ENCODE results near the gene SPATA16.
"Not testable (repeated sequence)": the region's sequence is repeated elsewhere in the genome, so short reads cannot be mapped to it uniquely, and the experiment has no call there.

SPATA16 gene

GRCh38 chr3:172981407-172981983 is 159.5 kb downstream of the SPATA16 start:
- H3K27ac ChIP-seq (ENCODE audit: low read depth, low read length), result no peak overlapping the region
- no peak overlapping the region for H3K9ac ChIP-seq (ENCODE audit: low read depth, low read length)
- no peaks in the 10 kb centered on the region for H3K9me3 ChIP-seq (ENCODE audit: insufficient read depth, low read depth, low read length)
- no peaks in the 10 kb centered on the region for H3K36me3 ChIP-seq (ENCODE audit: insufficient read depth, low read length)
- H3K27me3 ChIP-seq (ENCODE audit: insufficient read depth, low read length), result no peaks in the 10 kb centered on the region
- H3K4me1 ChIP-seq (ENCODE audit: insufficient read depth, low read length), result no peaks in the 10 kb centered on the region
- WGBS, result 96% methylated on average over 3 of the region's 3 CpGs
- no peak overlapping the region for H3K4me3 ChIP-seq (ENCODE audit: low read length)

DNA sequence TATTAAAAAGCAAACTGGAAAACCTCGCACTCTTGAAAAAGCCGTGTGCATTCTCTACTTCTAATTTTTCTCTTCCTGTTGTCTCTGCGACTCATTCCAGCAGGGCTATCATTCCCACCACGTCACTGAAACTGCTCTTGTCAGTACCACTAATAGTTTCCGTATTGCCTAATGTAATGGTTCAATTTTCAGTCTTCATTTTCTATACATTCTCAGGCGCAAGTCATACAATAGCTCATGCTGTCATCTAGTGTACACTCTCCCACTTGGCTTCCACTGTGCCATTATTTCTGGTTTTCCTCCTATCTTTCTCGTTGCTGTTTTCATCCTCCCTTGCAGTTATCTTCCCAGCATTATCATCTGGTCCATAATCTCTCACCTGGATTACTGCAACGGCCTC is 160.2 kb downstream of the SPATA16 start:
- Histone ChIP-seq H3K4me3 (ENCODE audit: low read length) (no peak overlapping the region), H3K27ac (ENCODE audit: low read depth, low read length) (no peak overlapping the region), H3K9ac (ENCODE audit: low read depth, low read length) (no peak overlapping the region), H3K4me1 (ENCODE audit: insufficient read depth, low read length) (no peaks in the 10 kb centered on the region), H3K36me3 (ENCODE audit: insufficient read depth, low read length) (no peaks in the 10 kb centered on the region), H3K27me3 (ENCODE audit: insufficient read depth, low read length) (no peaks in the 10 kb centered on the region), H3K9me3 (ENCODE audit: insufficient read depth, low read depth, low read length) (no peaks in the 10 kb centered on the region)
- 92% methylated on average over 8 of the region's 8 CpGs for WGBS

DNA sequence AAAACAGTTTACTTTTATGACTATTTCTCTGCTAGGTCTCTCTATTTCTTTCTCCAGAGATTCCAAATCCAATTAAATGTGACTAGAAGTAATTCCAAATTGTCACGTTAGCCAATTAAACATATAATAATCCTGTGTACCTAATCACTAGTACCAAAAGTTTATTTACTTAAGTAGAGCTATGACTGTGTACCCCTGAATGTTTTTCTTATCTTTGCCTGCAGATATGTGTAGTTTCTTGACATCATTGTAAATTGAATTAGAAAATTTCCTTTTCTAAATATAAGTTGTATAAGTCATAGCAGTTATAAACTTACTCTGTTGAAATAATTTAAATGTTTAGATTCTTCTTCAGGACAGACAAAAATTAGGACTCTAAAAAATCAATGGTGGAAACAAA is 163.3 kb downstream of the SPATA16 start:
- no peaks in the 10 kb centered on the region for H3K27me3 ChIP-seq (ENCODE audit: insufficient read depth, low read length)
- H3K9me3 ChIP-seq (ENCODE audit: insufficient read depth, low read depth, low read length), result no peaks in the 10 kb centered on the region
- no peak overlapping the region for H3K27ac ChIP-seq (ENCODE audit: low read depth, low read length)
- H3K9ac ChIP-seq (ENCODE audit: low read depth, low read length), result no peak overlapping the region
- no CpG with 5 or more reads among the region's 1 CpG for WGBS
- no peaks in the 10 kb centered on the region for H3K4me1 ChIP-seq (ENCODE audit: insufficient read depth, low read length)
- no peak overlapping the region for H3K4me3 ChIP-seq (ENCODE audit: low read length)
- H3K36me3 ChIP-seq (ENCODE audit: insufficient read depth, low read length), result no peaks in the 10 kb centered on the region

DNA sequence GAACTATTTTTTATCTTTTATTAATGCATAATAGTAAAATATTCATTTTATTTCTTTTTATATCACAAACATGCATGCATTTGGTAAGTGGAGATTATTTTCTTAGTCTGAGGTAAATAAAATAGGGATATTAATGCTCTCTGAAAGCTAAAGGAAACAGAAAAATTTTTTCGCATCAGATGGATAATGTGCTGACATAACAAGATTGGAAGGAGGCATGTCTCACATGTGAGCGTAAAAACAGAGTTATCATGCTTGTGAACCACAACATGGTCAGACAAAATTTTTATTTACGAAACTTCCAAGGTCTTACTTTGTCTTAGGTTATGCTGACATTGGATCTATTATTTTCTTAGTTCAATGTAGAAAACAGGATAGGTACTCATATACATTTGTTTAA is 166.1 kb downstream of the SPATA16 start:
- Histone ChIP-seq H3K27ac (ENCODE audit: low read depth, low read length) (no peak overlapping the region), H3K4me3 (ENCODE audit: low read length) (no peak overlapping the region), H3K4me1 (ENCODE audit: insufficient read depth, low read length) (no peaks in the 10 kb centered on the region), H3K27me3 (ENCODE audit: insufficient read depth, low read length) (no peaks in the 10 kb centered on the region), H3K9ac (ENCODE audit: low read depth, low read length) (no peak overlapping the region), H3K36me3 (ENCODE audit: insufficient read depth, low read length) (no peaks in the 10 kb centered on the region), H3K9me3 (ENCODE audit: insufficient read depth, low read depth, low read length) (no peaks in the 10 kb centered on the region)
- WGBS, result over 99% methylated on average over 3 of the region's 3 CpGs

GRCh38 chr3:172973799-172974198 is 167.2 kb downstream of the SPATA16 start:
- H3K9ac ChIP-seq (ENCODE audit: low read depth, low read length), result no peak overlapping the region
- no peaks in the 10 kb centered on the region for H3K4me1 ChIP-seq (ENCODE audit: insufficient read depth, low read length)
- no peak overlapping the region for H3K27ac ChIP-seq (ENCODE audit: low read depth, low read length)
- 91% methylated on average over 1 of the region's 2 CpGs for WGBS
- no peaks in the 10 kb centered on the region for H3K36me3 ChIP-seq (ENCODE audit: insufficient read depth, low read length)
- no peaks in the 10 kb centered on the region for H3K27me3 ChIP-seq (ENCODE audit: insufficient read depth, low read length)
- no peak overlapping the region for H3K4me3 ChIP-seq (ENCODE audit: low read length)
- H3K9me3 ChIP-seq (ENCODE audit: insufficient read depth, low read depth, low read length), result no peaks in the 10 kb centered on the region

- no peaks in the 10 kb centered on the region for H3K27me3 ChIP-seq (ENCODE audit: insufficient read depth, low read length)
- H3K9me3 ChIP-seq (ENCODE audit: insufficient read depth, low read depth, low read length), result no peaks in the 10 kb centered on the region
- WGBS, result 93% methylated on average over 5 of the region's 5 CpGs
- H3K9ac ChIP-seq (ENCODE audit: low read depth, low read length), result no peak overlapping the region
- no peak overlapping the region for H3K27ac ChIP-seq (ENCODE audit: low read depth, low read length)
- no peaks in the 10 kb centered on the region for H3K4me1 ChIP-seq (ENCODE audit: insufficient read depth, low read length)
- H3K36me3 ChIP-seq (ENCODE audit: insufficient read depth, low read length), result no peaks in the 10 kb centered on the region
- no peak overlapping the region for H3K4me3 ChIP-seq (ENCODE audit: low read length)
These were observed 168.3 kb downstream of the SPATA16 start for GRCh38 chr3:172972717-172973116.

DNA sequence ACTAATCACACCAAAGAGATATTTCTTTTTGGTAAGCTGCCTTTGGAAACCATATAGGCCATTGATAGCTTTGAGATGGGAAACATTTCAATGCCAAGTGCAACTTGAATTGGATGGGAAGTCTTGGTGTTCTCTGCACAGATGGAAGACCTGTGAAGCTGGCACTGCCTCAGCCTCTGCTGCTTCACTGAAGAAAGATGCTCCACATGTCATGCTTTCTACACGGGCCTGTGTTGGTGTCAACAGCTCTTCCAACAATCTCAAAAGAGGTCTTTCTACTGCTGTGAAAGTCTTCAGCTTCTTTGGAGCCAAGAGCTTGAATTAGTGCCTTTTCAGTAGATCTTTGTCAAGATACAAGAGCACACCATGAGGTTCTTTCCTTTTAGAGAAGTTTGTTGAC is 169.0 kb downstream of the SPATA16 start:
- H3K27ac ChIP-seq (ENCODE audit: low read depth, low read length), result no peak overlapping the region
- no peaks in the 10 kb centered on the region for H3K4me1 ChIP-seq (ENCODE audit: insufficient read depth, low read length)
- H3K36me3 ChIP-seq (ENCODE audit: insufficient read depth, low read length), result no peaks in the 10 kb centered on the region
- no peaks in the 10 kb centered on the region for H3K27me3 ChIP-seq (ENCODE audit: insufficient read depth, low read length)
- WGBS, result 90% methylated on average over 1 of the region's 1 CpG
- no peak overlapping the region for H3K9ac ChIP-seq (ENCODE audit: low read depth, low read length)
- H3K4me3 ChIP-seq (ENCODE audit: low read length), result no peak overlapping the region
- H3K9me3 ChIP-seq (ENCODE audit: insufficient read depth, low read depth, low read length), result no peaks in the 10 kb centered on the region

GRCh38 chr3:172968646-172969045 is 172.4 kb downstream of the SPATA16 start:
- no peak overlapping the region for H3K9ac ChIP-seq (ENCODE audit: low read depth, low read length)

DNA sequence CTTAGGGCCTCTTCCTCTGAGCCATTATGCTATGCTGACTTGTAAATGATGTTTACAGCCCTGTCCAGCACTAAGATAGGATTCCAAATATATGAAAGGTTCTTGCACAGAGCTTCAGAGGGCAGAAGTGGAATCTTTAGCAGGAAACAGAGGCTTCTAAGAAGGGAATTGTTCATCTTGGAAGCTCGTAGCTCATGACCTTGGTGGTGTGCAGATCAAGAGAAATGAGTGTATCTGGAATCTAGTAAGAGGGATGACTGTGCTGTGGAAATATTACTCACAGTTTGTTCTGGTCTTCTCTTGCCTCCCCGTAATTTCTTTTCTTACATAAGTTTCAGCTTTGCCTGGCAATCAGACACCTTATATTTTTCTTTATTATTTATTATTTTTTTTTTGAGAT is 175.8 kb downstream of the SPATA16 start:
- Histone ChIP-seq H3K9me3 (ENCODE audit: insufficient read depth, low read depth, low read length) (no peaks in the 10 kb centered on the region), H3K27me3 (ENCODE audit: insufficient read depth, low read length) (no peaks in the 10 kb centered on the region), H3K36me3 (ENCODE audit: insufficient read depth, low read length) (no peaks in the 10 kb centered on the region), H3K4me3 (ENCODE audit: low read length) (no peak overlapping the region), H3K9ac (ENCODE audit: low read depth, low read length) (no peak overlapping the region), H3K27ac (ENCODE audit: low read depth, low read length) (no peak overlapping the region), H3K4me1 (ENCODE audit: insufficient read depth, low read length) (no peaks in the 10 kb centered on the region)
- WGBS, result 90% methylated on average over 1 of the region's 2 CpGs

More at GRCh38 chr3:172968646-172969045, 172.4 kb downstream of the SPATA16 start:
- no peaks in the 10 kb centered on the region for H3K27me3 ChIP-seq (ENCODE audit: insufficient read depth, low read length)
- 92% methylated on average over 1 of the region's 2 CpGs for WGBS
- no peak overlapping the region for H3K27ac ChIP-seq (ENCODE audit: low read depth, low read length)
- H3K36me3 ChIP-seq (ENCODE audit: insufficient read depth, low read length), result no peaks in the 10 kb centered on the region
- H3K4me3 ChIP-seq (ENCODE audit: low read length), result no peak overlapping the region
- no peaks in the 10 kb centered on the region for H3K4me1 ChIP-seq (ENCODE audit: insufficient read depth, low read length)
- H3K9me3 ChIP-seq (ENCODE audit: insufficient read depth, low read depth, low read length), result no peaks in the 10 kb centered on the region

DNA sequence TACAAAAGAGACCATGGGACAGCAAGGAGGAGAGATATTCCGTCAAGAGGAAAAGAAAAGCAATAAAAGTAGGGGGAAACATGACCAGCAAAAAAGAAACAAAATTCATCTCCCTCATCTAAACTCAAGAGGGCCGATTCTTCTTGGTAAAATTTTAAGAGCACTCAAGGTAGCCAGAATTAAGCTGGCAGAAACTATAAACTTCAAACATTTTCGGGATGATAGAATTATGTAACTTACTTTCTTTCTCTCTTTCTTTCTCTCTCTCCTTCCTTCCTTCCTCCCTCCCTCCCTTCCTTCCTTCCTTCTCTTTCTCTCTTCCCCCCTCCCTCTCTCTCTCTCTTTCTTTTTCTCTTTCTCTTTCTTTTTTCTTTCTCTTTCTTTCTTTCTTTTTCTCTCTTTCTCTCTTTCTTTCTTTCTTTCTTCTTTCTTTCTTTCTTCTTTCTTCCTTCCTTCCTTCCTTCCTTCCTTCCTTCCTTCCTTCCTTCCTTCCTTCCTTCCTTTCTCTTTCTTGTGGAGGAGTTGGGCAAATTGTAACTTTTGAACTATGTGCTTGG is 180.3 kb downstream of the SPATA16 start:
- not testable (repeated sequence) for H3K36me3 ChIP-seq (ENCODE audit: insufficient read depth, low read length); H3K9ac ChIP-seq (ENCODE audit: low read depth, low read length); H3K9me3 ChIP-seq (ENCODE audit: insufficient read depth, low read depth, low read length); H3K4me3 ChIP-seq (ENCODE audit: low read length); H3K4me1 ChIP-seq (ENCODE audit: insufficient read depth, low read length); H3K27ac ChIP-seq (ENCODE audit: low read depth, low read length); H3K27me3 ChIP-seq (ENCODE audit: insufficient read depth, low read length)
- WGBS, result 95% methylated on average over 2 of the region's 3 CpGs

GRCh38 chr3:172958565-172958964 is 182.5 kb downstream of the SPATA16 start:
- no peaks in the 10 kb centered on the region for H3K9me3 ChIP-seq (ENCODE audit: insufficient read depth, low read depth, low read length)
- no peak overlapping the region for H3K27ac ChIP-seq (ENCODE audit: low read depth, low read length)
- H3K9ac ChIP-seq (ENCODE audit: low read depth, low read length), result no peak overlapping the region
- H3K4me3 ChIP-seq (ENCODE audit: low read length), result no peak overlapping the region
- WGBS, result no CpG with 5 or more reads among the region's 2 CpGs
- no peaks in the 10 kb centered on the region for H3K4me1 ChIP-seq (ENCODE audit: insufficient read depth, low read length)
- H3K36me3 ChIP-seq (ENCODE audit: insufficient read depth, low read length), result no peaks in the 10 kb centered on the region
- H3K27me3 ChIP-seq (ENCODE audit: insufficient read depth, low read length), result no peaks in the 10 kb centered on the region

DNA sequence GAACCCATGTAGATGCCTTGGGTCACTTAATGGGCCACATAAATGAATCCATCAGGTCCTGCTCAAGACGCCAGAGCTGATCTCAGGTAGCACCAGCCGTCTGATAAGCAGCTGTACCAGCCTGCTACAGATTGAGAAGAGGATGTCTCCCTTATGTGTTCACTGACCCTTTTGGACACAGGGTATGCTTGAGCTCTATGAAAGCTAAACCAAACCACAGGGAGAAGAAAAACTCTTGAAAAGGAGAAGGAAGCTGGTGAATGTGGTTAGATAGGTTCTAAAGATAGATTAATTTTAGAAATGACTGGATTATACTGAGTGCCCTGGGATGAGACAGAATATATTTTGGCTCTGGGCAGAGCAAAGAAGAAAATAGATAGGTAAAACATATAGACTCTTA is 187.5 kb downstream of the SPATA16 start:
- Histone ChIP-seq H3K9me3 (ENCODE audit: insufficient read depth, low read depth, low read length) (no peaks in the 10 kb centered on the region), H3K4me1 (ENCODE audit: insufficient read depth, low read length) (no peaks in the 10 kb centered on the region), H3K36me3 (ENCODE audit: insufficient read depth, low read length) (no peaks in the 10 kb centered on the region), H3K4me3 (ENCODE audit: low read length) (no peak overlapping the region), H3K27ac (ENCODE audit: low read depth, low read length) (no peak overlapping the region), H3K9ac (ENCODE audit: low read depth, low read length) (no peak overlapping the region), H3K27me3 (ENCODE audit: insufficient read depth, low read length) (no peaks in the 10 kb centered on the region)
- 90% methylated on average over 2 of the region's 2 CpGs for WGBS
